HepG2 (cell line): ENCODE measurements around the gene SUN5. TPM values are rescaled to one million over a fixed set of nuclear protein-coding genes. Genes with fewer than 3 reads are reported as not detected.

Experiments
- ATAC-seq: fragments of 200-7000 bp; cut with Tn5 transposase; 3 replicates; pipeline ENCODE4 v1.9.1; 2020; ENCODE audit warnings: mild to moderate bottlenecking, moderate library complexity
- BruUV-seq: library from RNA; stranded (reverse); fragments of 400-500 nt; replicated peaks from 2 replicates; lab custom pipeline; 2021; lab: Mats Ljungman, UMichigan
- CTCF ChIA-PET: fragments of 300-600 bp; formaldehyde crosslinking; extraction: SDS; loops from one replicate; lab custom pipeline; 2021; ENCODE audit warnings: low total read pairs, inconsistent platforms, low intra/inter-chr PET ratio; lab: Yijun Ruan, JAX
- POLR2A ChIA-PET: fragments of 350-600 bp; sonication (Branson Sonifier 250); formaldehyde crosslinking; loops from one replicate; lab custom pipeline; 2020; ENCODE audit warnings: antibody characterized with exemption, inconsistent platforms; lab: Yijun Ruan, JAX
- DNase-seq: peaks from one replicate; pipeline ENCODE4 v3.0.0-alpha.2; 2015; ENCODE audit warnings: low spot score
- FAIRE-seq: peaks from 3 replicates; lab custom pipeline; 2011; peaks lifted over from hg19 to GRCh38; lab: Jason Lieb, UNC
- H2AFZ ChIP-seq: one replicate; pipeline ENCODE4 v1.6.1; 2011; ENCODE audit warnings: low read length, inconsistent platforms
- H3K27ac ChIP-seq: fragments of 300-600 bp; 3 replicates; pipeline ENCODE4 v1.8.0; 2011; ENCODE audit warnings: mixed run types, mild to moderate bottlenecking, mixed read lengths, low read length, inconsistent platforms; ENCODE audit not compliant: insufficient read depth; ENCODE audit errors: extremely low read length
- H3K27me3 ChIP-seq, 2 experiments: fragments of 200-600 bp in 1 of 2; 2 replicates in 1 of 2; 3 replicates in 1 of 2; pipeline versions ENCODE4 v1.6.0 to v1.8.0; 2011; ENCODE audit warnings: low read length in 2 of 2, mild to moderate bottlenecking in 2 of 2, moderate library complexity in 2 of 2, inconsistent platforms in 1 of 2; ENCODE audit not compliant: insufficient read depth in 2 of 2, control insufficient read depth in 1 of 2
- H3K36me3 ChIP-seq, 2 experiments: fragments of 200-600 bp in 1 of 2; replicated peaks in 1 of 2; 2 replicates in 1 of 2; 3 replicates in 1 of 2; pipeline versions ENCODE4 v1.5.1 to v1.8.0; 2011; ENCODE audit warnings: low read length in 2 of 2, inconsistent platforms in 1 of 2; ENCODE audit not compliant: insufficient read depth in 2 of 2, control insufficient read depth in 1 of 2
- H3K4me1 ChIP-seq: 2 replicates; pipeline ENCODE4 v1.5.1; 2012; ENCODE audit warnings: low read length, inconsistent platforms; ENCODE audit not compliant: insufficient read depth
- H3K4me2 ChIP-seq: 2 replicates; pipeline ENCODE4 v1.6.0; 2011; ENCODE audit warnings: low read depth, low read length, inconsistent platforms
- H3K4me3 ChIP-seq, 3 experiments: fragments of 200-600 bp in 1 of 3; sonication (generic), shearing (Covaris generic) in 1 of 3; replicated peaks in 1 of 3; 2 replicates each; pipeline ENCODE4 v1.5.1; 2011 to 2016; ENCODE audit warnings: low read length in 3 of 3, inconsistent platforms in 2 of 3, low read depth in 2 of 3, mild to moderate bottlenecking in 2 of 3, control low read depth in 1 of 3, mixed read lengths in 1 of 3; ENCODE audit not compliant: insufficient read depth in 1 of 3
- H3K79me2 ChIP-seq: one replicate; pipeline ENCODE4 v1.6.1; 2011; ENCODE audit warnings: low read length, inconsistent platforms; ENCODE audit not compliant: insufficient read depth
- H3K9ac ChIP-seq: 2 replicates; pipeline ENCODE4 v1.6.0; 2011; ENCODE audit warnings: mild to moderate bottlenecking, low read depth, low read length, inconsistent platforms; ENCODE audit not compliant: insufficient read depth
- H3K9me3 ChIP-seq: 2 replicates; pipeline ENCODE4 v1.5.1; 2012; ENCODE audit warnings: mild to moderate bottlenecking, low read length
- H4K20me1 ChIP-seq: 2 replicates; pipeline ENCODE4 v1.6.0; 2011; ENCODE audit warnings: inconsistent platforms, mild to moderate bottlenecking, low read length, moderate library complexity; ENCODE audit not compliant: insufficient read depth
- CCAR2 ChIP-seq: fragments of 200-400 bp; formaldehyde crosslinking; optimal IDR thresholded peaks from 2 replicates; pipeline ENCODE3; 2018; ENCODE audit warnings: low read depth, mild to moderate bottlenecking, low read length, moderate library complexity
- CEBPB ChIP-seq: IDR thresholded peaks from 2 replicates; pipeline ENCODE4 v1.6.1; 2011; ENCODE audit warnings: low read depth, low read length, improper control_type of control experiment, borderline replicate concordance
- CTCF ChIP-seq: sonication (generic); formaldehyde crosslinking; IDR thresholded peaks from 2 replicates; pipeline ENCODE4 v1.5.0; 2020; ENCODE audit warnings: mild to moderate bottlenecking, missing genetic modification reagents, moderate library complexity
- ETS1 ChIP-seq: sonication (generic); formaldehyde crosslinking; IDR thresholded peaks from 2 replicates; pipeline ENCODE4 v1.4.0; 2020; ENCODE audit warnings: missing genetic modification reagents
- HMGA1 ChIP-seq: sonication (generic); formaldehyde crosslinking; conservative IDR thresholded peaks from 2 replicates; pipeline ENCODE4 v1.4.0; 2020; ENCODE audit warnings: missing genetic modification reagents
- LRRFIP1 ChIP-seq: sonication (generic); formaldehyde crosslinking; conservative IDR thresholded peaks from 2 replicates; pipeline ENCODE4 v1.4.0; 2020; ENCODE audit warnings: missing genetic modification reagents
- NBN ChIP-seq: fragments of 450-650 bp; conservative IDR thresholded peaks from 2 replicates; pipeline ENCODE4 v1.6.1; 2017
- NR2C2 ChIP-seq: sonication (generic); formaldehyde crosslinking; IDR thresholded peaks from 2 replicates; pipeline ENCODE4 v1.4.0; 2020; ENCODE audit warnings: missing genetic modification reagents, mild to moderate bottlenecking, moderate library complexity, borderline replicate concordance
- RNF2 ChIP-seq: fragments of 450-650 bp; conservative IDR thresholded peaks from 2 replicates; pipeline ENCODE4 v1.6.1; 2016; ENCODE audit warnings: low read depth
- SMC3 ChIP-seq: IDR thresholded peaks from 2 replicates; pipeline ENCODE4 v1.6.1; 2011; ENCODE audit warnings: low read length, improper control_type of control experiment
- STAG1 ChIP-seq: sonication (generic); formaldehyde crosslinking; IDR thresholded peaks from 2 replicates; pipeline ENCODE4 v1.4.0; 2020; ENCODE audit warnings: missing genetic modification reagents
- ZFX ChIP-seq: sonication (generic); formaldehyde crosslinking; IDR thresholded peaks from 2 replicates; pipeline ENCODE4 v1.4.0; 2020; ENCODE audit warnings: mild to moderate bottlenecking, low read depth, missing genetic modification reagents, moderate library complexity
- ZNF331 ChIP-seq: sonication (generic); formaldehyde crosslinking; IDR thresholded peaks from 2 replicates; pipeline ENCODE4 v1.4.0; 2020; ENCODE audit warnings: missing genetic modification reagents
- ZNF577 ChIP-seq: sonication (generic); formaldehyde crosslinking; IDR thresholded peaks from 2 replicates; pipeline ENCODE4 v1.4.0; 2020; ENCODE audit warnings: mild to moderate bottlenecking, low read depth, missing genetic modification reagents, borderline replicate concordance
- WGBS: methylation state at CpG from one replicate; pipeline ENCODE4 v1.1.6; 2017; ENCODE audit warnings: low lambda C conversion rate; 5-methylcytosine and 5-hydroxymethylcytosine counted together
- in situ Hi-C: cut with HindIII; loops from 2 replicates; pipeline ENCODE4 v1.10.0; 2017; ENCODE audit warnings: low pct_unique_long_range_greater_than_20kb; ENCODE audit not compliant: extremely low pct_ligation_motif_present
- intact Hi-C: fragments of 100-400 bp; cut with micrococcal nuclease; formaldehyde crosslinking; loops from one replicate; pipeline ENCODE4 v1.10.0; 2022; ENCODE audit not compliant: unreplicated experiment
- polyA plus RNA-seq, 8 experiments: library from polyadenylated mRNA; depleted of rRNA in 3 of 8; stranded (reverse) in 7 of 8; unstranded in 1 of 8; fragments of >200 nt; fragmentation: Illumina TruSeq in 4 of 8; extraction: Trizol in 4 of 8; gene quantifications; 2 replicates each; pipeline versions ENCODE4 v1.2.1 to v1.2.3, GENCODE V29; 2011 to 2016; ENCODE audit warnings: low read depth in 4 of 8, missing spikeins in 1 of 8, mixed read lengths in 1 of 8; ENCODE audit not compliant: insufficient read depth in 1 of 8
- total RNA-seq, 5 experiments: library from RNA; depleted of rRNA; stranded (reverse); fragments of >200 nt; fragmentation: Illumina TruSeq; extraction: Trizol; gene quantifications; 2 replicates each; pipeline ENCODE4 v1.2.3, GENCODE V29; 2016; ENCODE audit warnings: low read depth in 1 of 5

The SUN5 gene
- total and polyA plus RNA-seq, 2 of the 13 experiments (the other 11 are each of a cell fraction or from before 2014, with no cell fraction given) = not detected

DNA sequence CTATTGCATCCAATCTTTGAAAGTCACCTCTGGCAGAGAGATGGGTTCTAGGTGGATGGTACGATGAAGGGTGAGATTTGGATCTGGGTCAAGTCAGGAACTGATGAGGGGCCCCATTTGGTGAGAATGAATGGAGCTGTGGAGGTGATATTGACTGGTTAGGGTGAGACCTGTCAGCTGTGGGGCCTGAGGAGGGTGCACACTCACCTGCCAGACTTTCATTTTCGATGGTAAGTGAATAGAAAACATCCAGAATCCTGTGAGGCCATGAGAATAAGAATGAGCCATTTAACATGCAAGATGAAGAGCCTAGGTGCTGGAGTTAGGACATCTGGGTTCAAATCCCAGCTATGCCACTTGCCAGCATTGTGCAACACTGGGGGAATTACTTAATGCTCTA is 6.8 kb downstream of the SUN5 start:
- no peak for FAIRE-seq
- no peaks in the 10 kb centered on the region for H3K79me2 ChIP-seq
- ChIA-PET POLR2A (no interaction called here), CTCF (interaction anchor here (3.4 kb wide), 1 partner anchor 98 kb away, joined by 25 read pairs; no protein-coding TSS in a partner anchor)
- in situ Hi-C loops (no loop called here), intact Hi-C loops (no loop called here)
- BruUV-seq = no TSS peak
- no peak overlapping the region for H3K4me2 ChIP-seq
- no peak overlapping the region for H3K27ac ChIP-seq
- peaks cover 13% of the 10 kb centered on the region for H3K9me3 ChIP-seq
- no peaks in the 10 kb centered on the region for H3K36me3 ChIP-seq
- TF ChIP-seq CEBPB = peak; percentile 59
- TF ChIP-seq RNF2 = no peak
- no peak overlapping the region for H3K4me3 ChIP-seq
- WGBS = 12% methylated on average over 2 of the region's 2 CpGs
- peaks cover 0 to 29% of the 10 kb centered on the region in 2 experiments; a peak in 3 of 5 replicates for H3K27me3 ChIP-seq
- H3K4me1 ChIP-seq = peaks cover 34% of the 10 kb centered on the region
- H2AFZ ChIP-seq = no peak overlapping the region
- no peaks in the 10 kb centered on the region for H4K20me1 ChIP-seq
- no peak overlapping the region for H3K9ac ChIP-seq
- DNase-seq = no peak
- no peak for ATAC-seq

DNA sequence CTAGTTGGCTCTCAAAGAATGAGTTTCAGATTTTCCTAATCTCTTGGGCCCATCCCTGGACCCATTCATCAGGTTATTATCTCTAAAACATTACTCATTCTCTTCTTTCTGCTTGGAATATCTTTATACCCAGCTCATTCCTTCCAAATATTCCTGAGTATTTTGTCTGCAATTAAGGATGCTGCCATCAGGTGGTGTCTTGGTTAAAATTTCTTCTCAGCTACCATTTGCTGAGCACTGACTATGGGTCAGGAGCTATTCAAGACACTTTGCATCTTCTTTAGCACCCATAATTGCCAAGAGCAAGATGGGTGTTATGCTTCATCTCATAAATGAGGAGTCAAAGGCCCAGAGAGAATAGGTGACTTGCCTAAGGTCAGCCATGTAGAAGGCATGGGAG is 8.4 kb downstream of the SUN5 start:
- intact Hi-C loops = loop anchor here (1.0 kb wide), 1 partner anchor 100 kb away; no protein-coding TSS in a partner anchor
- BruUV-seq = no TSS peak
- no peaks in the 10 kb centered on the region for H4K20me1 ChIP-seq
- in situ Hi-C loops = no loop called here
- H3K27me3 ChIP-seq = peaks cover 0 to 39% of the 10 kb centered on the region in 2 experiments; a peak in 4 of 5 replicates
- no peak overlapping the region for H3K9ac ChIP-seq
- no peaks in the 10 kb centered on the region for H3K79me2 ChIP-seq
- H3K27ac ChIP-seq = no peak overlapping the region
- no peak overlapping the region for H3K4me2 ChIP-seq
- DNase-seq = no peak
- ChIA-PET CTCF (interaction anchor here (1.2 to 3.4 kb wide), 2 partner anchors 9 to 100 kb away, joined by 6 to 25 read pairs; partner anchors contain the start of gene SUN5), POLR2A (no interaction called here)
- ATAC-seq = no peak
- no peaks in the 10 kb centered on the region for H3K36me3 ChIP-seq
- TF ChIP-seq NR2C2 (CRISPR knock-in tag) = no peak
- TF ChIP-seq ZFX = no peak
- TF ChIP-seq HMGA1 (CRISPR knock-in tag) = no peak
- no peak for TF ChIP-seq CCAR2
- no peak for TF ChIP-seq ETS1 (CRISPR knock-in tag)
- peak; percentile 48; the same call in 1 of the 2 replicates for TF ChIP-seq SMC3
- no peak for TF ChIP-seq LRRFIP1 (CRISPR knock-in tag)
- TF ChIP-seq ZNF577 (CRISPR knock-in tag) = no peak
- TF ChIP-seq CTCF (CRISPR knock-in tag) = peak; percentile 63
- peak; percentile 40; the same call in 1 of the 2 replicates for TF ChIP-seq ZNF331
- TF ChIP-seq STAG1 (CRISPR knock-in tag) = peak; percentile 72
- TF ChIP-seq NBN = no peak
- FAIRE-seq = no peak
- H3K4me1 ChIP-seq = peaks cover 21% of the 10 kb centered on the region
- peaks cover 13% of the 10 kb centered on the region for H3K9me3 ChIP-seq
- no peak overlapping the region for H3K4me3 ChIP-seq
- no peak overlapping the region for H2AFZ ChIP-seq
